Hematopoietic multipotent progenitor cell treated with erythropoietin and hydrocortisone succinate and interleukin-3 and kit ligand, for 4 days (in vitro differentiated cells): Measurements from ENCODE around the gene KLRB1.
"Not testable (repeated sequence)": the region's sequence is repeated elsewhere in the genome, so short reads cannot be mapped to it uniquely, and the experiment has no call there.

ENCODE experiments used
- DNase-seq: peaks from one replicate; pipeline ENCODE4 v3.0.0-alpha.2; 2015

KLRB1 gene

DNA sequence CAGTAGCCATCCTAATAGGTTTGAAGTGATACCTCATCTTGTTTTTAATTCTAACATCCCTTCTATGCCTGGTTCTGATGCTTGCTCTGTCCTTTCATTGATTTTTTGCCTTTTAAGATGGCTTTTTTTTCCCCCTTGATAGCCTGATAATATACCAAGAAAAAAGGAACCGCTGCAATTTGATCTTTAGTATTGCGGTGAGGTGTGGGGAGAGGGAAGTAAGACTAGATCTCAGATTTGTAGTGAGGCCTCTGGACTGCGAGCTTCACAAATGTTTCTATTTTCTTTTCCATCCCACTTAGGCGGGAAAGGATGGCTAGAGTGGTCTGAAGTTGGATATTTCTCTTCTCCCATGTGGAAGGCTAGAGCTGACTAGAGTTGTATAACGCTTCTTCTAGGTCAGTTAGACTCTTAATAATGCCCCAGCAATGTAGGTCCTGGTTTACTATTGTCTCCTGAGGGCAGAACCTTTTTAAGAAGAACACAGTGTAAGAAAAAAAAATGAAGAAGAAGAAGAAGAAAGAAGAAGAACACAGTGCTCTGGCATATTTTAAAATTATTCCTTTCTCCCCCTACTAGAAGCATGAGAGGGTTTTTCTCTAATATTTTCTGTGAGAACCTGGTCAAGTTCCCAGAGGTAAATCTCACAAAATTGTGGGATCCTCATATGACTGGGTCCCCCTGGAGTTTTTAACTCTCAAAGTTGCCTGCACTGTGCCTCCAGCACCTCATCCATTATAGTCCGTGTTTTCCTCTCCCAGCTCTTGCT is 11.9 kb upstream of the KLRB1 start:
- peak; percentile 36 for DNase-seq

- not testable (repeated sequence) for DNase-seq
Measured at GRCh38 chr12:9618906-9619305, 11.2 kb upstream of the KLRB1 start.

DNA sequence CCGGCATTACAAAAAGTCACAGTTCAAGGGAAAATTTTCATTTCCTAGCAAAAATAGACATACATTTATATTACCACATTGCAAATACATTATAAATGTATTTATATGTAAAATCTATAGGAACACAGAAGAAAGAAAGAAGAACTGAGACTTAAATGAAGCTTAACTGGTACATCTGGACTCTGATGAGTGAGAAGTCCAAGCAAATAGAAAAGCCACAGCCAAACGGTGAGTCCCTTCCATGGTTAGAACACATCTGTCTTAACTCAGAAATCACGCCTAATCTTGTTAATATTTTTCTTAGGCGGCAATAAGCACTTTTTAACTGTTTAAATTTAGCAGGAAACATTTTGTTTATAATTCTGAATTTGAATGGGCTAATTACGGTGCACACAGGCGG is 9.4 kb upstream of the KLRB1 start:
- DNase-seq = no peak

GRCh38 chr12:9615420-9616136 is 7.9 kb upstream of the KLRB1 start:
- DNase-seq = peak; percentile 81

DNA sequence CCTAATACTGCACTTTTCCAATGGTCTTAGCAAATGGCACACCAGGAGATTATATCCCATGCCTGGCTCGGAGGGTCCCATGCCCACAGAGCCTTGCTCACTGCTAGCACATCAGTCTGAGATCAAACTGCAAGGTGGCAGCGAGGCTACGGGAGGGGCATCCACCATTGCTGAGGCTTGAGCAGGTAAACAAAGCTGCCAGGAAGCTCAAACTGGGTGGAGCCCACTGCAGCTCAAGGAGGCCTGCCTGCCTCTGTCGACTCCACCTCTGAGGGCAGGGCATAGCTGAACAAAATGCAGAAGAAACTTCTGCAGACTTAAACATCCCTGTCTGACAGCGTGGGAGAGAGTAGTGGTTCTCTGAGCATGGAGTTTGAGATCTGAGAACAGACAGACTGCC is 2.9 kb upstream of the KLRB1 start:
- DNase-seq = not testable (repeated sequence)

GRCh38 chr12:9606736-9607372 is 862 bp downstream of the KLRB1 start:
- no peak for DNase-seq

GRCh38 chr12:9606247-9606646 is 1.5 kb downstream of the KLRB1 start:
- DNase-seq = no peak

DNA sequence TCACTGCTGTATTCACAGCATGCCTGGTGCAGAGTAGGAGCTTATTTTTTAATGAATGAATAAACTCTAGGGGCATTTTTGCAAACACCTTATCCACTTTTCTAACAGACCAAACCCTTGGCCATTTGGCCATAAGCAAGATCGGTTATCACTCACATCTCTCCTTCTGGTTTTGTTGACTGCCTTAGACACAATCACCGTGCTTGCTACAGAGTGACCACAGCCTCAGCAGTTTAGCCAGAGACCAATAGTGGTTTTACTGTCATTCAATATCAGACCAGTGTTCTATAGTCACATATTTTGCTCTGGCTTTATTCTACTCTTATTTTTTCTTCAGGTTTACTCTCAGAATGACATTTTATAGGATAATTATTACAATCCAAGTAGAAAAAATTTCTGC is 2.2 kb downstream of the KLRB1 start:
- DNase-seq = peak; percentile 75

DNA sequence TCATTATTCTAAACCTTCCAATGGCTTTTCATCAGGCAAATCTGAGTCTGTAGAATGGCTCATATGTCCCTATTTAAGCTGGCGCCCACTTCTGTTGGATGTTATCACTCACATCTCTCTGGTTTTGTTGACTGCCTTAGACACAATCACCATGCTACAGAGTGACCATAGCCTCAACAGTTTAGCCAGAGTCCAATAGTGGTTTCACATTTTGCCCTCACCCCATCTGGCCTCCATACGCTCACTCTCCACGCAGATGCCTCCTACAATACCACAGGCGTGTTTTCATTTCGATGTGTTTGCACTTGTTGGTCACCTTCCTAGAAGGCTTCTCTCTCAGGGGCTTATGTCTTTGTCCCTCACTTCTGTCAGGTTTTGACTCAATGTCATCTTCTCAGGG is 3.4 kb downstream of the KLRB1 start:
- peak; percentile 68 for DNase-seq

DNA sequence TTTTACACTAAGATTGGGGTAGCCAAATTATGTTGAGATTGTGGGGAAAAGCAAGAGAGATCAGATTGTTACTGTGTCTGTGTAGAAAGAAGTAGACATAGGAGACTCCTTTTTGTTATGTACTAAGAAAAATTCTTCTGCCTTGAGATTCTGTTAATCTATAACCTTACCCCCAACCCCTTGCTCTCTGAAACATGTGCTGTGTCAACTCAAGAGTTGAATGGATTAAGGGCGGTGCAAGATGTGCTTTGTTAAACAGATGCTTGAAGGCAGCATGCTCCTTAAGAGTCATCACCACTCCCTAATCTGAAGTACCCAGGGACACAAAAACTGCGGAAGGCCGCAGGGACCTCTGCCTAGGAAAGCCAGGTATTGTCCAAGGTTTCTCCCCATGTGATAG is 7.3 kb downstream of the KLRB1 start:
- DNase-seq = not testable (repeated sequence)

GRCh38 chr12:9598363-9598762 is 9.4 kb downstream of the KLRB1 start:
- no peak for DNase-seq

DNA sequence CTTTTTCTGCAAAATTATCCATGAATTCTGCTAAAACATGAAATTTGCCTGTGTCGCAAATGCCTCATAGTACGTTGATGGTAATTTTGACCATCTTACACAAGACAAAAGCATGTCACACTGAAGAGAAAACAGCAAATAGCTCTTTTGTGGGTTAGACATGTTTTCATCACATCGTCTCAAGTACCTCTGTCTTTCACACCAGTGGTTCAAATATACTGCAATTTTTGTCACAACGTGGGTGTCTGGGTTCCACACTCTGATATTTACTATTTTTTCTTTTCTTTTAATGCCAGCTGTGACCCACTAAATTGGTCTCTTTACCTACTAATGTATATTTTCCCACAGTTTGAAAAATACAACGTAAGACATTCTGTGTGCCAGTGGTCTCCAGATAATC is 10.4 kb downstream of the KLRB1 start:
- DNase-seq = no peak

GRCh38 chr12:9590441-9590840 is 17.3 kb downstream of the KLRB1 start:
- DNase-seq = no peak

GRCh38 chr12:9588749-9589148 is 19.0 kb downstream of the KLRB1 start:
- DNase-seq = no peak

- DNase-seq = no peak
Measured at GRCh38 chr12:9587987-9588600, 19.6 kb downstream of the KLRB1 start.

- DNase-seq = not testable (repeated sequence)
Measured at GRCh38 chr12:9577729-9578128, 30.0 kb downstream of the KLRB1 start.

DNA sequence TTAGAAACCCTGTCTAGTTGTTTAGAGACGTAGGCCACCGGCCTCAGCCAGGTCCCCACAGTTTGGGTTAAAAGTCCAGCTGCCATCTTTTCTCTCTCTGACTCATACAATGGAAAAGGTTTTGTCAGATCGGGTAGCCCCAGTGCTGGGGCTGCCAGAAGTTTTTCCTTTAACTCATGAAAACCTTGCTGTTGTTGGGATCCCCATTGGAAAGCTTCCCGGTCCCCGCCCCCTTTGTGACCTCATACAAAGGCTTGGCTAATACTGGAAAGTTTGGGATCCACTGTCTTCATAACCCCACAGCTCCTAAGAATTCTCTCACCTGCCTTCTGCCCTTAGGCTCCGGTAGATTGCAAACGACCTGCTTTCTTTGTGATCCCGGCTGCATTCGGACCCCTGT is 40.6 kb downstream of the KLRB1 start:
- not testable (repeated sequence) for DNase-seq

DNA sequence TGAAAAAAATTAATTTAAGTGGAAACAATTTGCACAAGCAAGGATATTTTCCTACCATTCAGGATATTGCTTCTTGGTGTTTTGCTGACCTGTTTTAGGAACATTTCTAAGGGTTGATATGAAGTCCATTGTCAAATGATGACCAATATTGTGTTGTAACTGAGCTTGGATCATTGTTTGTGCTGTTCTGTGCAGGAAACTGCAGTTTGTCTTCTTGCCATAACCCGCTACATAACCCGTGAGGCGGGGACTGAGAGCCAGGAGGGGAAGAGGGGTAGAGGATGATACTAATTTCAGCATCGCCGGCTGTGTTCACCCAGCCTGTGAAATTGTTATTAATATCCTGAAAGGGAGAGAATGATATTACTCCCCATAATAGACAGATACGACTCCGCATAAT is 41.6 kb downstream of the KLRB1 start:
- not testable (repeated sequence) for DNase-seq

- DNase-seq = not testable (repeated sequence)
Measured at GRCh38 chr12:9564418-9564817, 43.3 kb downstream of the KLRB1 start.

DNA sequence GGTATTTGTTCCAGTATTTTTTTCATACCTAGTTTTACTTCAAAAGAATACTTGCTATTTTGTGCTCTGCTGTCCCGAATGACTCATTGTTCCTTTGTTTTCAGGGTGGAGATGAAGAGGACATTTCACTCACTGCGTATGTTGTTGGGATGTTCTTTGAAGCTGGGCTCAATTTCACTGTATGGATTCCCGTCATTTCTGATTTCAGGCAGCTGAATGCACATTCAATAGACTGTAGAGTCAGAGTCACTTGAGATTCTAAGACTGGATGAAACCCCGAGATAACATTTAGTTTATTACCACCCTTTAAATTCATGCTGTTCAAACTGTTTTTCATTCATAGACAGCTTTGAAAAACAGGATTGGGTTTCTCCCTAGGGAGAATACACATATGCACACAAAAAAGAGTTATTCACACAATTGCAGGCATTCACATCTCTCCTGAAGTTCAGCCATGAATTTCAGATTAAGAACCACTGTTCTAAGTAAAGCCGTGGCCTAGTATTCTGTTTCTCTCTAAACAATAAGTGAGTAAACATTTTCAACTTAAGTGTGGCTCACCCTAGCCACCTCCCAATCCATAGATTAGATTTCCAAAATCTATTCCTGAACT is 44.8 kb downstream of the KLRB1 start:
- DNase-seq = not testable (repeated sequence)

GRCh38 chr12:9545489-9545888 is 62.2 kb downstream of the KLRB1 start:
- not testable (repeated sequence) for DNase-seq
